LHCN-M2 (cell line): Measurements from ENCODE around the gene SHPK. TPM values are rescaled to one million over a fixed set of nuclear protein-coding genes. Genes with fewer than 3 reads are reported as not detected.

Source experiments
- DNase-seq: peaks from one replicate; pipeline ENCODE4 v3.0.0-alpha.2; 2012; ENCODE audit warnings: low read depth
- total RNA-seq: library from RNA; depleted of rRNA; stranded (reverse); fragments of >200 nt; gene quantifications from 2 replicates; pipeline ENCODE4 v1.2.3, GENCODE V29; 2014

SHPK gene
- total RNA-seq, 1 experiment from 2014 or later: 17.8 TPM

- no peak for DNase-seq
Observed at GRCh38 chr17:3660311-3660891, 24.4 kb upstream of the SHPK start.

- DNase-seq: peak; percentile 85
Observed at GRCh38 chr17:3659541-3660111, 23.6 kb upstream of the SHPK start.

GRCh38 chr17:3658784-3659449 lies 22.9 kb upstream of the SHPK start:
- DNase-seq: no peak

- DNase-seq: no peak
Observed at GRCh38 chr17:3657874-3658783, 22.1 kb upstream of the SHPK start.

- no peak for DNase-seq
Observed at GRCh38 chr17:3657588-3657869, 21.5 kb upstream of the SHPK start.

- no peak for DNase-seq
Observed at GRCh38 chr17:3656755-3657587, 20.9 kb upstream of the SHPK start.

- DNase-seq: no peak
Observed at GRCh38 chr17:3656353-3656752, 20.3 kb upstream of the SHPK start.

- no peak for DNase-seq
Observed at GRCh38 chr17:3655766-3656165, 19.7 kb upstream of the SHPK start.

- peak; percentile 30 for DNase-seq
Observed at GRCh38 chr17:3647769-3648555, 11.9 kb upstream of the SHPK start.

- DNase-seq: no peak
Observed at GRCh38 chr17:3647251-3647650, 11.2 kb upstream of the SHPK start.

- no peak for DNase-seq
Observed at GRCh38 chr17:3645310-3645709, 9.3 kb upstream of the SHPK start.

- DNase-seq: no peak
Observed at GRCh38 chr17:3643889-3644349, 7.9 kb upstream of the SHPK start.

GRCh38 chr17:3641717-3642486 lies 5.9 kb upstream of the SHPK start:
- no peak for DNase-seq

- no peak for DNase-seq
Observed at GRCh38 chr17:3641014-3641413, 5.0 kb upstream of the SHPK start.

GRCh38 chr17:3639981-3640596 lies 4.0 kb upstream of the SHPK start:
- DNase-seq: peak; percentile 69

- no peak for DNase-seq
Observed at GRCh38 chr17:3636908-3637373, 891 bp upstream of the SHPK start.

- DNase-seq: no peak
Observed at GRCh38 chr17:3635474-3636153, 436 bp downstream of the SHPK start.

- DNase-seq: no peak
Observed at GRCh38 chr17:3632287-3632686, 3.8 kb downstream of the SHPK start.

- DNase-seq: no peak
Observed at GRCh38 chr17:3630781-3631180, 5.3 kb downstream of the SHPK start.
